ENCODE results near the gene OSBP2.

Gene OSBP2

GRCh38 chr22:30867746-30868662 is 173.3 kb downstream of the OSBP2 start:
- no peak for DNase-seq (ENCODE audit: low read depth in 1 of 2, low spot score in 1 of 2)

- no peak for DNase-seq (ENCODE audit: low read depth in 1 of 2, low spot score in 1 of 2)
These were observed 174.2 kb downstream of the OSBP2 start for GRCh38 chr22:30868663-30869385.

GRCh38 chr22:30869667-30870395 is 175.2 kb downstream of the OSBP2 start:
- no peak for DNase-seq (ENCODE audit: low read depth in 1 of 2, low spot score in 1 of 2)

GRCh38 chr22:30870451-30871345 is 176.0 kb downstream of the OSBP2 start:
- no peak for DNase-seq (ENCODE audit: low read depth in 1 of 2, low spot score in 1 of 2)

- DNase-seq (ENCODE audit: low read depth in 1 of 2, low spot score in 1 of 2): no peak
These were observed 177.0 kb downstream of the OSBP2 start for GRCh38 chr22:30871391-30872284.

- DNase-seq (ENCODE audit: low read depth in 1 of 2, low spot score in 1 of 2): no peak
These were observed 177.8 kb downstream of the OSBP2 start for GRCh38 chr22:30872285-30873041.

- DNase-seq (ENCODE audit: low read depth in 1 of 2, low spot score in 1 of 2): no peak
These were observed 178.5 kb downstream of the OSBP2 start for GRCh38 chr22:30873086-30873650.

- no peak for DNase-seq (ENCODE audit: low read depth in 1 of 2, low spot score in 1 of 2)
These were observed 179.0 kb downstream of the OSBP2 start for GRCh38 chr22:30873661-30874060.

GRCh38 chr22:30874431-30875370 is 180.0 kb downstream of the OSBP2 start:
- no peak for DNase-seq (ENCODE audit: low read depth in 1 of 2, low spot score in 1 of 2)

GRCh38 chr22:30875481-30876215 is 181.0 kb downstream of the OSBP2 start:
- DNase-seq (ENCODE audit: low read depth in 1 of 2, low spot score in 1 of 2): no peak

- DNase-seq (ENCODE audit: low read depth in 1 of 2, low spot score in 1 of 2): no peak
These were observed 181.6 kb downstream of the OSBP2 start for GRCh38 chr22:30876221-30876751.

GRCh38 chr22:30876915-30877553 is 182.4 kb downstream of the OSBP2 start:
- no peak for DNase-seq (ENCODE audit: low read depth in 1 of 2, low spot score in 1 of 2)

GRCh38 chr22:30877662-30878515 is 183.2 kb downstream of the OSBP2 start:
- no peak for DNase-seq (ENCODE audit: low read depth in 1 of 2, low spot score in 1 of 2)

GRCh38 chr22:30878516-30879414 is 184.1 kb downstream of the OSBP2 start:
- no peak for DNase-seq (ENCODE audit: low read depth in 1 of 2, low spot score in 1 of 2)

Data from stimulated activated CD4-positive, alpha-beta T cell treated with anti-CD3 and anti-CD28 coated beads, Interleukin-15, amount 100 ng/mL, for 1 hour (primary cell).